NCI-H146 treated with DMSO at 0.1 percent for 48 hours (cell line): Measurements from ENCODE around the gene IQCE.
"Not testable (repeated sequence)": the region's sequence is repeated elsewhere in the genome, so short reads cannot be mapped to it uniquely, and the experiment has no call there.

Source experiments
- DNase-seq: peaks from one replicate; lab custom pipeline; 2025; ENCODE audit not compliant: unreplicated experiment; lab: John Stamatoyannopoulos, UW

IQCE gene

DNA sequence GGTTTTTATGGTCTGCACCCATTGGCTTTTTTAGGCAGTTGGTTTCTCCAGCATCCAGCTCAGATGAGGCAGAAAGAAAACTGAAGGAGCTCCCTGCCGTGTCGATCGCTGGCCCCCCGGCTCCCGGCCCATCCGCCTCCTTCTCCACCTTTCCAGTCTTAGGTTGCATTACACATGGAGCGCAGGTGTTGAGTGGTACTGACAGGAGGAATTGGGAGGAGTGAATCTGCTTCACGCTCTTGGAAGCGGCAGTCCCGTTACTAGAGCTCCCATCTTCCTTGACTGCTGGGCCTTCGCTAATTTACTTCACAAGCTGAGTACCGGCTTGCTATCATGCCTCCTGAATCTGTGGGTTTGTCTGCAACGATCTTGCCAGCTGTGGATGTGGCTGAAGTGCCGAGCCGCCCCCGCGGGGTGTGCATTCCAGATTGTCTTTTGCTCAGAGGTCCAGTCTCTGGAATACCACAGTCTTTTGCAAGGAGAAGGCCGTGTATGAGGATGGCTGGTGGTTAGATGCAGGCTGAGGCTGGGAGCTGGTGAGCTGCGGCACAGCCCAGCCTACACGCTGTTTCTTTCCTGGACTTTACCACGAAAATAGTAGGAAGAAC lies 17.1 kb downstream of the IQCE start:
- DNase-seq: no peak

DNA sequence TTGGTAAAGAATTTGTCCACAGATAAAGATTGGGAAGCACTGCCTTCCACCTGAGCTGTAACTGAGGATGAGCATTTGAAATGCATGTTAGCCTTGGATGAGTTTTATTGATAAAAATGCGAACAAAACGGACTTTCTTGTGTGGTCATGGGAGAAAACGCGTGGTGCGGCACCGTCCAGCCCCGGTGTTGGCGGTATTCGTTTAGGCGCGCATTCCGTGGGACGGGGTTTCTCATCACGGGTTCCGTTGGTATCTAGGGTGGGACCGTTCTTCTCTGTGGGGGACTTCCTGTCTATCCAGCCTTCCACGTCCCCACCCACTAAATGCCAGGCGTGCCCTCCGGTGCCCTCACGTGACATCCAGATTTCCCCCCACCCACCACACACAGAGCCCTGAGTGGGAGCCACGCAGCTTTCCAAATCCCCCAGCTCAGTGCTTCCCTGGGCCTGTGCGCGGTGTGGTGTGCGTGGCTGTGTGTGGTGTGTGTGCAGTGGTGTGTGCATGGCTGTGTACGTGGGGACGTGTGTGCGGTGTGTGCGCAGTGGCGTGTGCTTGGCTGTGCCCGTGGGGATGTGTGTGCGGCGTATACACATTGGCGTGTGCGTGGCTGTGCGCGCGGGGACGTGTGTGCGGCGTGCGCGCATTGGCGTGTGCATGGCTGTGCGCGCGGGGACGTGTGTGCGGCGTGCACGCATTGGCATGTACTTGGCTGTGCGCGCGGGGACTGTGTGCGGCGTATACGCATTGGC lies 18.1 kb downstream of the IQCE start:
- no peak for DNase-seq

- DNase-seq: no peak
These were observed 19.3 kb downstream of the IQCE start for GRCh38 chr7:2577914-2578680.

DNA sequence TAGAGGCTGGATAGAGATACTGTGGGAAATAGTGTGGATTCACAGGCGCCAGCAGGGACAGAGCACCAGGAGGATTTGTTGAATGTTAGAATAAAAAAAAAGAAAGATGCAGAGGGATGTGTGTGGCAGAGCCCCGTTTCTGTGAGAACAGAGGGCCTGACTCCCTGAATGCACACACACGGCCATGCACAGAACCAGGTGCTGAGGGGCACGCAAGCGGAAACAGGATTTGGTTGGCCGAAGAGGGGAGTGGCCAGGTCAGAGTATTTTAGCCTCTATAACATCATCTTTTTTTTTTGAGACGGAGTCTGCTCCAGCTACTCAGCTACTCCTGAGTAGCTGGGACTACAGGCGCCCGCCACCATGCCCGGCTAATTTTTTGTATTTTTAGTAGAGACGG lies 21.9 kb downstream of the IQCE start:
- no peak for DNase-seq

- DNase-seq: no peak
These were observed 23.4 kb downstream of the IQCE start for GRCh38 chr7:2582006-2582735.

DNA sequence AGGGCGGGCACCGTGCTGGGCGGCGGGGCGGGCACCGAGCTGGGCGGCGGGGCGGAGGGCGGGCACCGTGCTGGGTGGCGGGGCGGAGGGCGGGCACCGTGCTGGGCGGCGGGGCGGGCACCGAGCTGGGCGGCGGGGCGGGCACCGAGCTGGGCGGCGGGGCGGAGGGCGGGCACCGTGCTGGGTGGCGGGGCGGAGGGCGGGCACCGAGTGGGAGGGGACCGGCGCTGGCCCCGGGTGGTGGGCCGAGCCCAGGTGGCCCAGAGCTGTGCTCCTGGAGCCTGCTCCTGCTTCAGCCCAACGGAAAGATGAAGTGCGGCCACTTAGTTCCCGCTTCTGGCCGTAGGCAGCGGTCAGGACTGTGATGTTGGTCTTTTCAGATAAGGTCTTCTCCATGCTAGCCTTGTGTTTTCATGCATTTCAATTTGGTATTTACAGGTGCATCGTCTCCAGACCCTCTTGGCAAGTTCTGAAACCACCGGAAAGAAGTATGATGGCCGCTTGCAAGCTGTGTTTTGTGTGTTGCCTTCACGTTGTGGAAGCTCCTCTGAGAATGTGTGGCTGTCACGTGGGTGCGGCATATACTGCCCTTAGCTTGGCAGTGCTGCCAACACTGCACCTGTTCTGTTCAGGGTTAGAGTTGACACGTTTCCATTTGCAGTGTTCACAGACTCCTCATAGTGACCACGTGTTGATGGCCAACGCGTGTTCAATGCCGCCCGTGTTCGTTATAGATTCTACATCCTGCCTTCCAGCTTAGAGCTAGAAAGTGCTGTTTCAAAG lies 25.2 kb downstream of the IQCE start:
- no peak for DNase-seq

DNA sequence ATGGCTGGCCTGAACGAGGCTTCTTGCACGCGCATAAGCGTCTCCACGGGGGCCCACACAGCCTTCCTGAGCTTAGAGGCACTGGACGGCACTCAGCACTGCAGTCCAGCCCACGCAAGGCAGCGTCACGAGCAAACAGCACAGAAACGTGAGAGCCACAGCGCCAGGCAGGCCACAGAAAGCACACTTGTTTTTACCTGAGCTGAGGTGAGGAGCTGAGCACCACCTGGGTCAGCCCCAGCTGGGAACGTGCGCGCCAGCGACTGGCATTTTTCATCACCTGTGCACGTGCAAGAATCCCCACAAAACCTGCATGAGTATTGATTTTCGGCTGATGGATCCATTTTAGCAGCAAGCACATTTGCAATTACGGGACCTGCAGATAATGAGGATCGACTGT lies 26.7 kb downstream of the IQCE start:
- peak; percentile 35 for DNase-seq

GRCh38 chr7:2586326-2587020 lies 27.7 kb downstream of the IQCE start:
- DNase-seq: no peak

- no peak for DNase-seq
These were observed 28.4 kb downstream of the IQCE start for GRCh38 chr7:2587134-2587533.

- no peak for DNase-seq
These were observed 29.0 kb downstream of the IQCE start for GRCh38 chr7:2587778-2588177.

DNA sequence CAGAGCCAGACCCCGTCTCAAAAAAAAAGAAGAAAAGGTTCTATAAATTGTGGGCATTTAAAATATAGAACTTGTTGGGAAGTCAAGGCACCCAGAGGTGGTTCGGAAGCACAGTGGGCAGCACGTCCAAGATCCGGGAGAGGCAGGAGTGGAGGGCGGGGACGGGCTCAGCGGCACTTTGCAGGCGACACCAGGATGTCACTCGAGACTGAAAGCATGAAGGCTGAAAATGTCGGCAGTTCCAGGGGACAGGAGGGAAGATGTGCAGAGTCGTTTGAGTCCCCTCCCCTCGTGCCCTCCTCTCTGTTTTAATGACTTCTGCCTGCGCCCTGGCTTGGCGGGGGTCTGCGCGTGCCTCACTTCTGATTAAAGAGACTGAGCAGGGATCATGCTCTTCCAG lies 30.6 kb downstream of the IQCE start:
- no peak for DNase-seq

DNA sequence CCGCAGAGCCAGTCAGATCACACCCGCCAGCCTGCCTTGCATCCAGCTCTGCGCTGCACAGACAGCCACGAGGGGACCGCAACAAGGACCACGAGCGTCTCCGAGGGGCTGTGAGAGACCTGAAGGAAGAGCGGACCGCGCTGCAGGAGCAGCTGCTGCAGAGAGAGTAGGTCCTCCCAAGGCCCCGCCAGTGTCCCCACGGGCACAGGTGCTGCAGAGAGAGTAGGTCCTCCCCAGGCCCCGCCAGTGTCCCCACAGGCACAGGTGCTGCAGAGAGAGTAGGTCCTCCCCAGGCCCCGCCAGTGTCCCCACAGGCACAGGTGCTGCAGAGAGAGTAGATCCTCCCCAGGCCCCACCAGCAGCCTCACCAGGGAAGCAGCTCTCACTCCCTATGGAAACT lies 31.2 kb downstream of the IQCE start:
- not testable (repeated sequence) for DNase-seq

GRCh38 chr7:2592375-2592865 lies 33.6 kb downstream of the IQCE start:
- DNase-seq: no peak

DNA sequence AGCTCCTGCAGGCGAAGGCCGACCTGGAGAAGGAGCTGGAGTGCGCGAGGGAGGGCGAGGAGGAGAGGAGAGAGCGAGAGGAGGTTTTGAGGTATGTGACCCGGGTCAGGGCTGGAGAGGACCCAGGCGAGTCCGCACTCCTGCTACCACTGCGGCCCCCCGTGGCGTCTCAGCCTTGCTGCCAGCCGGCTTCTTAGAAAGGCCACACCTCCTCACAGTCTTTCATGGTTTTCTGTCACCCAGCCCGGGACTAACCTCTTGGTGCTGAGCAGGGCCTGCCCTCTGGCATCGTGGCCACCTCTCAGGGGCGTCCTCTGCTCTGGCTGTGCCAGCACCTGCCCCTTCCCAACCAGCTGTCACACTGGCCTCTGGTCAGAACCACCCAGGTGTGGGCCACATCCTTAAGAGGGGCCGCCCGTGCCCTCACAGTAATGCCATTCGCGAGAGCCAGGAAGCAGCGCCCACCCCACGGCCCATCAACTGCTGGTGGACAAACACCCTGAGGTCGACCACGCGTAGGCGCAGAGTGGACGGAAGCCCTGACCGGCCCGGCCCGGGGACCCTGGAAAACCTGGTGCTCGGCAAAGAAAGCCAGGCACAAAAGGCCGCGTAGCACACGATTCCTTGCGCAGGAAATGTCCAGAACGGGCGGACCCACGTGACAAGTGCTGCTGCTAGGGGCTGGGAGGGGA lies 34.4 kb downstream of the IQCE start:
- DNase-seq: no peak

DNA sequence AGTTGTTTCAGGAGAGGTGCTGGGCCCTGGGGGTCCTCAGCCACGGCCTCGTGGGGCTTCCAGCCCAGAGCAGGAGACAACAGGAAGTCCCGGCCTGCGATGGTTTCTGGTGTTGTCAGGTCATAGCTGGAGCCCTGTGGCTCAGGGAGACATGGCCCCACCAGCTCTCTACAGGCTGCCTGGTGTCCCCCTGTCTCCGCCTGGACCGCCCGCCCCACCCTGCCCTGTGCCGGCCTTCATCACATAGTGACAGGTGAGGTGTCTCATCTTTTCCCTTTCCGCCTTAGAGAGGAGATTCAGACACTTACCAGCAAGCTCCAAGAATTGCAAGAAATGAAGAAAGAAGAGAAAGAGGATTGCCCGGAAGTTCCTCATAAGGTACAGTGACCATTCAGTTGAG lies 35.8 kb downstream of the IQCE start:
- DNase-seq: no peak

DNA sequence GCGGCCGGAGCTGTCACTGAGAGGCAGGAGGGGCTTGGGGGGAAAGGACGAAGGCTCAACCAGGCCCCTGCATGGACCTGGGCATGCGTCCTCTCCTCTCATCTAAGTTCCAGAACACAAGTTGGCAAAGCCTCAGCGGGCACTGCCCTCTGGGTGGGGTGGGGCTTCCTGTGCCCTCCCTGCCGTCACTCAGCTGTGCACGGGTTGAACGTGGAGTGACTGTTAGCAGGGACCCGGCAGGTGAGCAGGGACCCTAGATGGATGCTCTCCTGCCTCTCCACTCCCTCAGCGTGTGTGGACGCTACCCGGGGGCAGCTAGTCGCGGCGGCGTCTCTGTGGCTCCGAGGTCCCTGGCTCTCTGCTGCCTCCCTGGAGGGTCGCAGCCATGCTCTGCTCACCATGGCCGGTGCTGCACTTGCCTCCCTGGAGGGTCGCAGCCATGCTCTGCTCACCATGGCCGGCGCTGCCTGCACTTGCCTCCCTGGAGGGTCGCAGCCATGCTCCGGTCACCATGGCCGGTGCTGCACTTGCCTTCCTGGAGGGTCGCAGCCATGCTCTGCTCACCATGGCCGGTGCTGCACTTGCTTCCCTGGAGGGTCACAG lies 36.6 kb downstream of the IQCE start:
- no peak for DNase-seq

DNA sequence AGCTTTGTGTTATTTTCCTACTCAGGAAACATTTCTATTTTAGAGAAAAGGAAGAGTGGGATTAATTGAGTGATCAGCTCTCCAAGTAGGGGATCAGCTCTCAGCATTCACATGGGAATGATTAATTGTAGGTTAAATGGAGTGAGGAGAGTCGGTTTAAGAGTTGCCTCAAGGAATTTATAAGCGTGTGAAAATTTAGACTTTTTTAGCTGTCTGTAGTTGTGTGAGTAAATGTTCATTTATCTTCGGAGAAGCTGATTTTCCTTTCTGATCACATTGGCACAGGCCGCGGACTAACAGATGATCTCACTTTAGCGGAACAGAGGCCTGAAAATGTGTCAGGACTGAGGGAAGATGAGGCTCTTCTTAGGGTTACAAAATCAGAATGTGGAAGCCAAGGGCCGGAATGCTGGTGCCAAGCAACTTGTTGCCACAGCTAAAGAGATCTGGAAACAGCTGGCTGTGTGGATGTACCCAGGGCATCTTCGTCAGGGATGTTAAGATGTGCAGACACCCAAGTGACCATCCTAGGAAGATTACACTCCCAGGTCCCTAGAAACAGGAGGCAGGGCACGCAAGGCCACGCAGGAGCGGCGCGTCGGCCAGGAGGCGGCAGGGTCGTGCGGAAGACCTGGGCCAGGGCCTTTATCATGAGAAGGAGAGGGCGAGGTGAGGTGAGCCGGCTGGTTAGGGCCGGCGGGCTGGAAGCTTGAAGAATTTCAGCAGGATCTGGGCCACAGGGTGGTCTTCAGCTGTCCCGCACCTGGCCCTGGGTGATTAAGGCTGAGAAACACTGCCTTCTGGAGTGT lies 37.9 kb downstream of the IQCE start:
- no peak for DNase-seq

DNA sequence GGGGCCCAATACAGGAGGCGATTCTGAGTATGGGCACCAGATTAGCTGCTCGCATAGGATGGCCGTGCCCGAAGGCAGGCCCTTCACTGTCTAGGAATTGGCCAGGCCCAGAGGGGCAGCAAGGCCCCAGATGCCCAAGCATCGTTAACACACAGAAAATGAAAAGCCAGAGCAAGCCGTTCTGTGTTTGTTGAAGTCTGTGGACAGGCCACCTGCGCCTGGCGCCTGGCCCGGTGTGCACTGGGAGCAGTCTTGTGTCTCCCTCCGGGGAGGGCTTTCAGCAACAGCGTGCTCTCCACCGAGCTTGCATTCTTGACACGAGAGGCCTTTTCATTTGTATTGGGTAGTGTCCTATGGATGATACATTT lies 38.5 kb downstream of the IQCE start:
- DNase-seq: no peak
